HG03521 (cell line): ENCODE measurements around the gene ALG5.

Source experiments
- ATAC-seq: cut with Tn5 transposase; IDR thresholded peaks from one replicate; pipeline ENCODE4 v1.9.1; 2021; ENCODE audit warnings: mild to moderate bottlenecking, moderate library complexity; ENCODE audit not compliant: unreplicated experiment

The ALG5 gene

GRCh38 chr13:36915896-36916640, 83.1 kb downstream of the ALG5 start:
- no peak for ATAC-seq

- no peak for ATAC-seq
Observed at GRCh38 chr13:36915106-36915505, 84.0 kb downstream of the ALG5 start.

- ATAC-seq = no peak
Observed at GRCh38 chr13:36914648-36915047, 84.5 kb downstream of the ALG5 start.

GRCh38 chr13:36913463-36913862, 85.7 kb downstream of the ALG5 start:
- no peak for ATAC-seq

GRCh38 chr13:36912973-36913372, 86.2 kb downstream of the ALG5 start:
- ATAC-seq = no peak

- ATAC-seq = no peak
Observed at GRCh38 chr13:36912369-36912768, 86.8 kb downstream of the ALG5 start.

- no peak for ATAC-seq
Observed at GRCh38 chr13:36910545-36910944, 88.6 kb downstream of the ALG5 start.

GRCh38 chr13:36907821-36908220, 91.3 kb downstream of the ALG5 start:
- no peak for ATAC-seq

GRCh38 chr13:36907266-36907665, 91.9 kb downstream of the ALG5 start:
- ATAC-seq = no peak

- no peak for ATAC-seq
Observed at GRCh38 chr13:36905944-36906343, 93.2 kb downstream of the ALG5 start.

GRCh38 chr13:36903925-36904595, 95.1 kb downstream of the ALG5 start:
- no peak for ATAC-seq
